SK-N-SH treated with all-trans-retinoic acid at 6 μM for 48 hours (cell line): ENCODE results near the gene TFCP2L1.

Experiments
- ATAC-seq: fragments of 200-7000 bp; cut with Tn5 transposase; 3 replicates; pipeline ENCODE4 v1.9.1; 2020; ENCODE audit warnings: mild to moderate bottlenecking, moderate library complexity
- BACH2 ChIP-seq: fragments of 250-450 bp; sonication (Bioruptor Pico); IDR thresholded peaks from 2 replicates; pipeline ENCODE4 v1.9.0; 2021; ENCODE audit warnings: mild to moderate bottlenecking, borderline replicate concordance
- CSDC2 ChIP-seq: fragments of 250-450 bp; sonication (Bioruptor Pico); IDR thresholded peaks from 2 replicates; pipeline ENCODE4 v1.5.0; 2020; ENCODE audit warnings: mild to moderate bottlenecking, moderate library complexity
- CSRNP3 ChIP-seq: fragments of 250-450 bp; sonication (Bioruptor Pico); IDR thresholded peaks from 2 replicates; pipeline ENCODE4 v1.5.1; 2021; ENCODE audit warnings: mild to moderate bottlenecking, moderate library complexity
- ESRRG ChIP-seq: fragments of 250-450 bp; sonication (Bioruptor Pico); IDR thresholded peaks from 2 replicates; pipeline ENCODE4 v1.6.1; 2021; ENCODE audit warnings: mild to moderate bottlenecking
- GLIS3 ChIP-seq: fragments of 250-450 bp; sonication (Bioruptor Pico); IDR thresholded peaks from 2 replicates; pipeline ENCODE4 v1.5.0; 2020; ENCODE audit warnings: mild to moderate bottlenecking, moderate library complexity
- ISL1 ChIP-seq: fragments of 250-450 bp; sonication (Bioruptor Pico); IDR thresholded peaks from 2 replicates; pipeline ENCODE4 v2.1.2; 2022; ENCODE audit warnings: mild to moderate bottlenecking, moderate library complexity
- OSR1 ChIP-seq: fragments of 250-450 bp; sonication (Bioruptor Pico); IDR thresholded peaks from 2 replicates; pipeline ENCODE4 v1.8.0; 2022; ENCODE audit warnings: moderate library complexity, mild to moderate bottlenecking, inconsistent platforms
- PATZ1 ChIP-seq: fragments of 250-450 bp; sonication (Bioruptor Pico); IDR thresholded peaks from 2 replicates; pipeline ENCODE4 v1.8.0; 2020; ENCODE audit warnings: mild to moderate bottlenecking, moderate library complexity, borderline replicate concordance
- POU6F1 ChIP-seq: fragments of 250-450 bp; sonication (Bioruptor Pico); IDR thresholded peaks from 2 replicates; pipeline ENCODE4 v1.8.0; 2021; ENCODE audit warnings: low read depth, mild to moderate bottlenecking, moderate library complexity, borderline replicate concordance
- RARB ChIP-seq: fragments of 250-450 bp; sonication (Bioruptor Pico); IDR thresholded peaks from 2 replicates; pipeline ENCODE4 v1.8.0; 2021; ENCODE audit warnings: mild to moderate bottlenecking, moderate library complexity
- SNAI2 ChIP-seq: fragments of 250-450 bp; sonication (Bioruptor Pico); IDR thresholded peaks from 2 replicates; pipeline ENCODE4 v1.5.0; 2020; ENCODE audit warnings: mild to moderate bottlenecking, moderate library complexity
- TCF4 ChIP-seq: fragments of 250-450 bp; sonication (Bioruptor Pico); IDR thresholded peaks from 2 replicates; pipeline ENCODE4 v1.8.0; 2021; ENCODE audit warnings: mild to moderate bottlenecking, moderate library complexity, borderline replicate concordance
- TOX ChIP-seq: fragments of 250-450 bp; sonication (Bioruptor Pico); IDR thresholded peaks from 2 replicates; pipeline ENCODE4 v1.8.0; 2021; ENCODE audit warnings: mild to moderate bottlenecking, moderate library complexity, borderline replicate concordance
- ZC3H10 ChIP-seq: fragments of 250-450 bp; sonication (Bioruptor Pico); IDR thresholded peaks from 2 replicates; pipeline ENCODE4 v1.5.1; 2021; ENCODE audit warnings: mild to moderate bottlenecking, moderate library complexity
- ZFP3 ChIP-seq: fragments of 250-450 bp; sonication (Bioruptor Pico); IDR thresholded peaks from 2 replicates; pipeline ENCODE4 v1.5.0; 2020; ENCODE audit warnings: mild to moderate bottlenecking, moderate library complexity
- ZFP30 ChIP-seq: fragments of 450-650 bp; formaldehyde crosslinking; IDR thresholded peaks from 2 replicates; pipeline ENCODE4 v1.5.0; 2022; ENCODE audit warnings: mild to moderate bottlenecking, moderate library complexity
- ZNF565 ChIP-seq: fragments of 450-650 bp; formaldehyde crosslinking; conservative IDR thresholded peaks from 2 replicates; pipeline ENCODE4 v1.5.0; 2020; ENCODE audit warnings: low read depth, mild to moderate bottlenecking, moderate library complexity
- ZNF70 ChIP-seq: fragments of 450-650 bp; formaldehyde crosslinking; IDR thresholded peaks from 2 replicates; pipeline ENCODE4 v1.5.0; 2020; ENCODE audit warnings: mild to moderate bottlenecking, moderate library complexity
- ZNF8 ChIP-seq: fragments of 450-650 bp; formaldehyde crosslinking; IDR thresholded peaks from 2 replicates; pipeline ENCODE4 v1.5.0; 2020; ENCODE audit warnings: mild to moderate bottlenecking, moderate library complexity
- TF ChIP-seq, protein P1 (sequence below): fragments of 250-450 bp; sonication (Bioruptor Pico); IDR thresholded peaks from 2 replicates; pipeline ENCODE4 v1.5.0; 2020; ENCODE audit warnings: mild to moderate bottlenecking, moderate library complexity

The TFCP2L1 gene

DNA sequence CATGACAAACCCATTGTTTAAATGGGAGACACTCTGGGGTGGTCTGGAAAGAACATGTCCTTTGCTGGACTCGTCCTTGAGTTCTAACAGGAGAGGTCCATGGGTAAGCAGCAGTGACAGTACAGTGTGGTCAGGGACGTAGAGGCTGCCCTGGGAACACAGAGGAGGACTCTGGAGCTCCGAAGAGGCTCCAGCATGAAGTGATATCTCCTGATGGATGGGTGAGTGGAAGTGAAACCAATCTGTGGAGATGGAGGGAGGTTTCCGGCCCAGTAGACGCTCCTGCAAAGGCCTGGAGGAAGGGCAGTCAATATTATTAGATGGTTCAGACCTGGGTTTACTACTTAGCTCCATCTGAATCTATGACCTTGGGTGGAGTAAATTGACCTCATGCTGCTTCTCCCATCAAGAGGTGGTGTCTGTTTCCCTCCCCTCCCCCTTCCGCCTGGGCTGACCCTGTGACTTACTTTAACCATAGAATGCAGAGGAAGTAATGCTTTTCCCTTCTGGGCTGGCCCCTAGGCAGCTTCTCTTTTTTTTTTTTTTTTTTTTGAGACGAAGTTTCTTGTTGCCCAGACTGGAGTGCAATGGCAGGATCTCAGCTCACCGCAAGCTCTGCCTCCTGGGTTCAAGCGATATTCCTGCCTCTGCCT is 2.3 kb upstream of the TFCP2L1 start:
- ATAC-seq, result no peak; the same call in 1 of the 3 replicates
- TF ChIP-seq ZFP3 (CRISPR knock-in tag) (no peak), ZNF70 (CRISPR knock-in tag) (no peak), RARB (no peak), GLIS3 (CRISPR knock-in tag) (no peak), TCF4 (CRISPR knock-in tag) (no peak), POU6F1 (CRISPR knock-in tag) (no peak), ZFP30 (CRISPR knock-in tag) (no peak), CSDC2 (CRISPR knock-in tag) (no peak), ISL1 (CRISPR knock-in tag) (no peak), OSR1 (no peak), ZNF8 (CRISPR knock-in tag) (no peak)
- TF ChIP-seq, protein P1, sequence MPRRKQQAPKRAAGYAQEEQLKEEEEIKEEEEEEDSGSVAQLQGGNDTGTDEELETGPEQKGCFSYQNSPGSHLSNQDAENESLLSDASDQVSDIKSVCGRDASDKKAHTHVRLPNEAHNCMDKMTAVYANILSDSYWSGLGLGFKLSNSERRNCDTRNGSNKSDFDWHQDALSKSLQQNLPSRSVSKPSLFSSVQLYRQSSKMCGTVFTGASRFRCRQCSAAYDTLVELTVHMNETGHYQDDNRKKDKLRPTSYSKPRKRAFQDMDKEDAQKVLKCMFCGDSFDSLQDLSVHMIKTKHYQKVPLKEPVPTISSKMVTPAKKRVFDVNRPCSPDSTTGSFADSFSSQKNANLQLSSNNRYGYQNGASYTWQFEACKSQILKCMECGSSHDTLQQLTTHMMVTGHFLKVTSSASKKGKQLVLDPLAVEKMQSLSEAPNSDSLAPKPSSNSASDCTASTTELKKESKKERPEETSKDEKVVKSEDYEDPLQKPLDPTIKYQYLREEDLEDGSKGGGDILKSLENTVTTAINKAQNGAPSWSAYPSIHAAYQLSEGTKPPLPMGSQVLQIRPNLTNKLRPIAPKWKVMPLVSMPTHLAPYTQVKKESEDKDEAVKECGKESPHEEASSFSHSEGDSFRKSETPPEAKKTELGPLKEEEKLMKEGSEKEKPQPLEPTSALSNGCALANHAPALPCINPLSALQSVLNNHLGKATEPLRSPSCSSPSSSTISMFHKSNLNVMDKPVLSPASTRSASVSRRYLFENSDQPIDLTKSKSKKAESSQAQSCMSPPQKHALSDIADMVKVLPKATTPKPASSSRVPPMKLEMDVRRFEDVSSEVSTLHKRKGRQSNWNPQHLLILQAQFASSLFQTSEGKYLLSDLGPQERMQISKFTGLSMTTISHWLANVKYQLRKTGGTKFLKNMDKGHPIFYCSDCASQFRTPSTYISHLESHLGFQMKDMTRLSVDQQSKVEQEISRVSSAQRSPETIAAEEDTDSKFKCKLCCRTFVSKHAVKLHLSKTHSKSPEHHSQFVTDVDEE (CRISPR knock-in tag), result no peak

GRCh38 chr2:121286506-121286905 is 1.5 kb upstream of the TFCP2L1 start:
- no peak for ATAC-seq
- TF ChIP-seq TOX (CRISPR knock-in tag) (no peak), ZNF565 (CRISPR knock-in tag) (no peak), ESRRG (CRISPR knock-in tag) (no peak), SNAI2 (CRISPR knock-in tag) (no peak), TCF4 (CRISPR knock-in tag) (no peak), POU6F1 (CRISPR knock-in tag) (no peak), ISL1 (CRISPR knock-in tag) (no peak), CSRNP3 (CRISPR knock-in tag) (no peak), OSR1 (no peak), PATZ1 (CRISPR knock-in tag) (no peak), BACH2 (CRISPR knock-in tag) (no peak), ZFP30 (CRISPR knock-in tag) (no peak), ZC3H10 (CRISPR knock-in tag) (no peak), ZNF8 (CRISPR knock-in tag) (no peak)
- TF ChIP-seq, protein P1 (CRISPR knock-in tag), result no peak
